GM19023 (cell line): ENCODE measurements around the gene CALY.
"Not testable (repeated sequence)": the region's sequence is repeated elsewhere in the genome, so short reads cannot be mapped to it uniquely, and the experiment has no call there.

ENCODE experiments used
- ATAC-seq: cut with Tn5 transposase; IDR thresholded peaks from one replicate; pipeline ENCODE4 v1.9.1; 2021; ENCODE audit warnings: mild to moderate bottlenecking, moderate library complexity; ENCODE audit not compliant: unreplicated experiment

Gene CALY, protein sequence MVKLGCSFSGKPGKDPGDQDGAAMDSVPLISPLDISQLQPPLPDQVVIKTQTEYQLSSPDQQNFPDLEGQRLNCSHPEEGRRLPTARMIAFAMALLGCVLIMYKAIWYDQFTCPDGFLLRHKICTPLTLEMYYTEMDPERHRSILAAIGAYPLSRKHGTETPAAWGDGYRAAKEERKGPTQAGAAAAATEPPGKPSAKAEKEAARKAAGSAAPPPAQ

DNA sequence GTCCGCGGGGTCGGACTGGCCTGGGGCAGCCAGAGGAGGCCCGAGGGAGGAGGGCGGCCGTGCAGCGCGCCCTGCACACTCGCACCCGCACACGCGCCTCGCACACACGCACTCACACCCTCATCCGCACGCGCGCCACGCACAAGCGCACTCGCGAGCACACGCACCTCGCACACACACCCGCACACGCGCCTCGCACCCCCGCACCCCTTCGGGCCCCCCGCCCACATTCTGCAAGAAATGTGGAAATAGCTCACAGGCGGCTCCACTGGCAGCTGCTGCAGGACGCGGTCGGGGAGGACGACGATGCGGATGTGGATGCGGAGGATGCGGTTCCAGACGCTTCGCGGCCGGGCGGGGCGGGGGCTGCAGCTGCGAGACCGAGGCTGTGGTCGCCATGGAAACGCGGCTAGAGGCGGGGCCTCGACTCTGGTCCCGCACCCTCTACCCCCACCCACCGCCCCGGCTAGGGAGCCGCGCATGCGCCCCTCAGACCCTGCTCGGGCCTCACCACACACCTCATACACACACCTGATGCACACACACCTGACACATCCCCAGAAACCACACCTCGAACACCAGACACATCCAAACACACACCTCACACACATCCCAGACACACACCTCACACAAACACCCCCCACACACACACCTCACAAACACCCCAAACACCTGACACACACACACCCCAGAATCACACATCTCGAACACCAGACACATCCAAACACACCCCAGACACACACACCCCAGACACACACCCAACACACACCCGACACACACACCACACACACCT, at the start of gene CALY:
TSS of gene CALY (minus strand) at position 320 of the 793 bp plus-strand sequence. CDS start 7,907 bp downstream, outside the sequence.
- ATAC-seq, result no peak

DNA sequence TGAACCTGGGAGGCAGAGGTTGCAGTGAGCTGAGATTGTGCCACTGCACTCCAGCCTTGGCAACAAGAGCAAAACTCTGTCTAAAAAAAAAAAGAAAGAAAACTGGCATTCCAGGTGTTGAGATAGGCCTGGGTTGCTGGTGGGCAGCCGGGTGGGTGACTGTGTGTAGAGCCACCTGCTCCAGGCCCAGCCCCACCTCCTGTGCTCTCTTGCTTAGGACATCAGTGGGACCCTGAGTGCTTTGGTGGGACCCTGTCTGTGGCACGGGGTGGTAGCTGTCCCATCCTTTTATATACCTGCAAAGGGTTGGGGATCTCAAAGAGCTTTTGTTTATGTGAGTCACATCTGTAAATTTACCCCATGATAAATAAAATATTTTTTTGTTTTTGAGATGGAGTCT, 48.5 kb upstream of the CALY start:
- no peak for ATAC-seq

DNA sequence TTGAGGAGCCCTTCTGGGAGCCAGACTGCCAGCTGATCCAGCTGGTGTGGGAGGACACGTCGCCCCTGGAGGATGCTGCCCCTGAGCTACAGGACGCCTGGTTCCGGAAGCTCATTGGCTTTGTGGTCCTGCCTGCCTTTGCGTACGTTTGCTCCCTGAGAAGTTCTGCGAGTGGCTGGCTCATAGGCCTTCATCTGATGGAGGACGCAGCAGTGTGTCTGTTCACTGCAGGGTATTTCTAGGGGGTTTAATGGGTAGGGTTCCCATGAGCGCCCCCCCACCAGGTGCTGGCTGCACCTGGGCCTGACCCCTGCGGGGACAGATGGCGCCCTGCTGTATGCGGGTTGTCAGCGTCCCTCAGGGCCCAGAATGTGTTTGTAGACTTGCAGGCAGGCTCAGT, 47.4 kb upstream of the CALY start:
- no peak for ATAC-seq

DNA sequence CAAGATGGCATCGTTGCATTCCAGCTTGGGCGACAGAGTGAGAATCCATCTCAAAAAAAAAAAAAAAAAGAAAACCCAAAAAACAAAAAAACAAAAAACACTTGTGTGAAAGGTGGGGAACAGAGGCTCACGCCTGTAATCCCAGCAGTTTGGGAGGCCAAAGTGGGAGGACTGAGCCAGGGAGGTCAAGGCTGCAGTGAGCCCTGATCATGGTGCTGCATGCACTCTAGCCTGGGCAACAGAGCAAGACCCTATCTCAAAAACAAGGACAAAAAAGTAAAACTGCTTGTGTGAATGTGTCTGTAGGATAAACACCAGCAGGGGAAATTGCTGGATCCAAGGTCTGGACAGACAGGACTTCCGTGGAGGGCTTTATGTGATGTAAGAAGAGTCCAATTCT, 46.9 kb upstream of the CALY start:
- no peak for ATAC-seq

DNA sequence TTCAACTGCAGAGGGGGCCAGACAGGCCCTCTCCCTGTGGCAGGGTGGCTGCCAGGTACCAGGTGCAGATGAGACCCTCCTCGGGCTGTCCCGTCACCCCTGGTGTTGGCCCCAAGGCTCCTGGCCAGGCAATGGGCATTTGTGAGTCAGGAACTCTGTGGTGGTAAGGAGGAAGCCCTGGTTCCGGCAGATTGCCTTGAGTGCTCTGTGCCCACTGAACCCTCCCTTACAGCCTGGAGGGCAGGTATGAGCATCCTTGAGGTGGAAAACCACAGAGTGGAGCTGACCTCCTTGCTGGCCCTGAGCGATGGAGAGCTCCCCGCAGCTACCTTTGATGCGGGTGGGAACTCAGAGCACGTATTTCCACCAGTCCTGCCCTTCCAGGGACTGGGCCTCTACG, 44.3 kb upstream of the CALY start:
- ATAC-seq, result no peak

DNA sequence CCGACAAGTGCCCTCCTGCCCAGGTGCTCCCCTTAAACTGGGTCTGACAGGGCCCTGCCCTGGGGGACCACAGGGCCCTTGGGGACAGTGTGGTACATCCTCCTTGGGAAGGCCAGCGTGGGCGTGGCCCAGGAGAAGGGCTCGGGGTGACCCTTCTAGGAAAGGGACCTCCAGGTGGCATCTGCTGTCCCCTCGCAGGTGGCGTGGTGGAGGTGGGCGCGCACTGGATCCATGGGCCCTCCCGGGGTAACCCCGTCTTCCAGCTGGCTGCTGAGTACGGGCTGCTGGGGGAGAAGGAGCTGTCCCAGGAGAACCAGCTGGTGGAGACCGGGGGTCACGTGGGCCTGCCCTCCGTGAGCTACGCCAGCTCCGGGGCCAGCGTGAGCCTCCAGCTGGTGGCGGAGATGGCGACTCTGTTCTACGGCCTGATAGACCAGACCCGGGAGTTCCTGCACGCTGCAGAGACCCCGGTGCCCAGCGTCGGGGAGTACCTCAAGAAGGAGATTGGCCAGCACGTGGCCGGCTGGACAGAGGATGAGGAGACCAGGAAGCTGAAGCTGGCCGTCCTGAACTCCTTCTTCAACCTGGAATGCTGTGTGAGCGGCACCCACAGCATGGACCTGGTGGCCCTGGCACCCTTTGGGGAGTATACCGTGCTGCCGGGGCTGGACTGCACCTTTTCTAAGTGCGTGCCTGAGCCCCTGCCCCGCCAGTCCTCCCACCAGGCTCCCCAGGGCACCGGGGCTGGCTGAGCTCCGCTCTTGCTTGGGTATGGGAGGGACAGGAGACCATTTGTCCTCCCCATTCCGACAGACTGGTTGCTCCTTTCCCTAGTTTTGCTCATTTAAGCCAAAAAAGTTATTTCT, 43.3 kb upstream of the CALY start:
- no peak for ATAC-seq

DNA sequence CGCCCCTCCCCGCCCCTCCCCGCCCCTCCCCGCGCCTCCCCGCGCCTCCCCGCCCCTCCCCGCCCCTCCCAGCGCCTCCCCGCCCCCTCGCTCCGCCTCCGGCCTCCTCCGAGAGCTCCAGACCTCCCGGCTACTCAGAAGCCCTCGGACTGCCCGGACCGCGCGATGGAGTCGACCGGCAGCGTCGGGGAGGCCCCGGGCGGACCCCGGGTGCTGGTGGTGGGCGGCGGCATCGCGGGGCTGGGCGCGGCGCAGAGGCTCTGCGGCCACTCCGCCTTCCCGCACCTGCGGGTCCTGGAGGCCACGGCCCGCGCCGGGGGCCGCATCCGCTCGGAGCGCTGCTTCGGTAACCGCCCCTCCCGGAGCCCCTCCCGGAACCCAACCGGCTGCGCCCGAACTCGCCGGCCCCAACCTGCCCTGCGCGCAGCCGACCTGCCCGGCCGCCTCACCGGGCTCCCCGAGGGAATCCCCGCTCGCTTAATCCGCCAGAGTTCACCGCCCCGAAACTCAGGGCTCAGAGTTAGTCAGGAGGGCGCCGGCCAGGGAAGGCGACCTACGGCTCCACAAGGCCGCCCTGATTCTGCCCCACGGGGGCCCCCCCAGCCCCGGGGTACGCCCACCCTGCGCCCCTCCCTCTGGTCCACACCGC, 42.6 kb upstream of the CALY start, which contains the start of gene PAOX:
TSS of gene PAOX (plus strand) at position 111 of the 649 bp plus-strand sequence. CDS start at position 166, 55 bp downstream.
- peak; percentile 54 for ATAC-seq

DNA sequence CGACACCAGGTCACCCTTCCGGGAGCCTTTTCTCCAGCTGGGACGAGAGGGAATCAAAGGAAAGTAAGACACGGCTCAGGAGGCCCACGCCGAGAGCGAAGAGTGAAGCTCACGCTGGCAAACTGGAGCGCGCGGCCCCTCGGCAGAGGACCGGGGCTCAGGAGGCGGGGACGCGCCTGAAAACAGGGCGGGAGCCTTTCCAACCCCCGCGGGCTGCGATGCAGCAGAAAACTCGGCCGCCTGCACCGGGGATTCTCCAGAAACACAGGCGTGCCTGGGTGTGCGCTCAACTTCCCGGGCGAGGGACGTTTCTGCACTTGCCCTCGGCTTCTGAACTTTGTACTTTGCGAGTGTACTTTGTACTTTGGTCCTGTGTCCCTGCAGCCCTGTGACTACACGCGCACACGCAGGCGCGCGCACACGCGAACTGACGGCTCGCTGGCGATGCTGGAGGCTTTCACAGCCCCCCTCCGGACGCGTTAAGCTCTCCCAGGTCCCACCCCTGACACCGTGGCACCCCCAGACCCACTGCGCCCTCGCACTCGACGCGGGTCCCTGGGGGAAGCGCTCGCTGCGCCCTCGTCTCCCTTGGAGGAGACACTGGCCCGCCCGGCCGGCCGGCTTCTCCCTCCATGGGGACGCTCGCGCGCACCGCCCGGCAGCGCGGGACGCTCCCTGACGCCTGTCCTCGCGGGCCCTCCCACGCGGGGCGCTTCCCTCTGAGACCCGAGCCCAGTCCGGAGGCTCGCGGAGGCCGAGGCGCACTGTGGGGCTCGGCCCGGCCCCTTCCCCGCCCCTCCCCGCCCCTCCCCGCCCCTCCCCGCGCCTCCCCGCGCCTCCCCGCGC, 41.8 kb upstream of the CALY start:
- ATAC-seq, result peak; percentile 47

DNA sequence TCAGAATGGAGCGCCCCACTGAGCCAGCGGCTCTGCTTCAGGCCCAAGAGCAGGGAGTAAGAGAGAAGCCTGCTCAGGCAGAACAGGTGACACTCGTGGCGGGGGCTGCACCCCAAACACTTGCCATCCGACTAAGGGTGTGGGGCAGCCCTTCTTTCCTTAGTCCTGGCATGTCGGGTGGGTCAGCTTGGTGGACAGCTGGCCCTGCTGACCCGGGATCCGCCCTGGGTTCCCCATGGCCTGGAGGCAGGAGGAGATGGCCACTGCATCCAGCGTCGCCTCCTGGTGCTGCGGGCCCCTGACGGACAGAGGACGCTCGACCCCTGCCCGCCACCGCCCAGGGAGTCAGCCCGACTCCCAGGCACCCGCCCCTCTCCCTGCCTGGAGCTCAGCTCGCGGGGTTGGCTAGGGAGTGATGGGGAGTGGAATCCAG, 41.1 kb upstream of the CALY start:
- no peak for ATAC-seq

DNA sequence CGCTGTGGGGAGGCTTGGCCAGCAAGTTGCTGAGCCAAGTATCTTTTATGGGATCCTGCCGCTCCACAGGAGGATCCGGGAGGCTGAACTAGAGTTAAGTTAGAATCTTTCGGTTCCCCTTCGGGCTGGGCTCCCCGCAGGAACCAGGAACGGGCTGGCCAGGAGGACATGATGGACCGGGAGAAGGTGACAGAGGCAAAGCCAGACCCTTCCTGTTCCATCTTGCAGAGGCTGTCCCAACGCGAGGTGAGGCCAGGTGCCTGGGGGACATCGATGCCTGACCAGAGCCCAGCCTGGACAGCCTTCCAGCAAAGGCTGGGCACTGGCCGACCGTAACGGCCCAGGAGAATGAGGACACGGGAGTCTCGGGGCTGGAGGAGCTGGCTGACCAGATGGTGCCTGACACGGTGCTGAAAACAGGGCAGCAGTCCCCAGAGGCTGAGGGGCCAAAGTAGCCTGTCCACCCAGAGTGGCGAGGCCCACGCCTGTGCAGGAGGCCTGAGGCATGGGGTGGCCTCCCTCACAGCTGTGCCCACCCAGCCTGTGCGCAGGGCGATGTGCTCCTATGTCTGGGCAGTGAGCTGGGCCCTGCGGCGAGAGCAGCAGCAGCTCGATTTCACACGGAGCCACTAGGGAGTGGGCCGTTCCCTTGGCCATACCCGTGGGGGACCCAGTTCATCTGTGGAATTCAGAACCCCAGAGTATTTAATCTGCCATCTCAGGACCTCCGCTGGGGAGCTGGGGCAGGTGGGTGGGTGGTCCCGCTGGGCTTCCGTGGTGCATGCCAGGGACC, 40.5 kb upstream of the CALY start:
- ATAC-seq, result no peak

DNA sequence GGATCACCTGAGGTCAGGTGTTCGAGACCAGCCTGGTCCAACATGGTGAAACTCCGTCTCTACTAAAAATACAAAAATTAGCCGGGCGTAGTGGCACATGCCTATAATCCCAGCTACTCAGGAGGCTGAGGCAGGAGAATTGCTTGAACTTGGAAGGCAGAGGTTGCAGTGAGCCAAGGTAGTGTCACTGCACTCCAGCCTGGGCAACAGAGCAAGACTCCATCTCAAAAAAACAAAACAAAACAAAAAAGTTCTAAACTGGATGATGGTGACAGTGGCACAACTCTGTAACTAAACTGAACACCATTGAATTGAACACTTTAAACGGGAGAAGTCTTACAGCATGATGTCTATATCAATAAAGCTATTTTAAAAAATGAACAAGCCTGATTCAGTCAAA, 39.5 kb upstream of the CALY start:
- not testable (repeated sequence) for ATAC-seq

DNA sequence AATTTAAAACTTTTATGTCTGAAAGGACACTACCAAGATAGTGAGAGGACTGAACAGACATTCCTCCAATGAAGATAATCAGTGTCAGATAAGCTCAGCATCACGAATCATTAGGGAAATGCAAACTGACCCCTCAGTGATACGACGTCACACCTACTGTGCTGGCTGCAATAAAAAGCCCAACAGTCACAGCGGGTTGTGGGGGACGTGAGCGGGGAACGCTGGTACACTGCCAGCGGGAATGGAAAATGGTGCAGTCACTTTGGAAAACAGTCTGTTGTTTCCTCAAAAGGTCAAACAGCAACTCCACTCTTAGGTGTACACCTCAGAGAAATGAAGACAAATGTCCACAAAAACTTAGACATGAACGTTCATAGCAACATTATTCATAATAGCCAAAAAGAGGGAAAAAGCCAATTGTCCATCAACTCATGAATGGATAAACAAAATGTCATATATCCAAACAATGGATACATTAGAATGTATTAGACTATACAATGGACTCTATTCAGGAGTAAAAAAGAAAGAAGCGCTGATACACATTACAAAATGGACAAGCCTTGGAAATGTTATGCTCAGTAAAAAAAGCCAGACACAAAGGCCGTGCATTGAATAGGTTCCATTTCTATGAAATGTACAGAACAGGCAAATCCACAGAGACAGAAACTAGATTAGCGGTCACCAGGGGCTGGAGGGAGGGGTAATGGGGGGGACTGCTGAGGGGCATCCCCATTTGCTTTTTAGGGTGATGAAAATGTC, 38.8 kb upstream of the CALY start:
- ATAC-seq, result no peak

DNA sequence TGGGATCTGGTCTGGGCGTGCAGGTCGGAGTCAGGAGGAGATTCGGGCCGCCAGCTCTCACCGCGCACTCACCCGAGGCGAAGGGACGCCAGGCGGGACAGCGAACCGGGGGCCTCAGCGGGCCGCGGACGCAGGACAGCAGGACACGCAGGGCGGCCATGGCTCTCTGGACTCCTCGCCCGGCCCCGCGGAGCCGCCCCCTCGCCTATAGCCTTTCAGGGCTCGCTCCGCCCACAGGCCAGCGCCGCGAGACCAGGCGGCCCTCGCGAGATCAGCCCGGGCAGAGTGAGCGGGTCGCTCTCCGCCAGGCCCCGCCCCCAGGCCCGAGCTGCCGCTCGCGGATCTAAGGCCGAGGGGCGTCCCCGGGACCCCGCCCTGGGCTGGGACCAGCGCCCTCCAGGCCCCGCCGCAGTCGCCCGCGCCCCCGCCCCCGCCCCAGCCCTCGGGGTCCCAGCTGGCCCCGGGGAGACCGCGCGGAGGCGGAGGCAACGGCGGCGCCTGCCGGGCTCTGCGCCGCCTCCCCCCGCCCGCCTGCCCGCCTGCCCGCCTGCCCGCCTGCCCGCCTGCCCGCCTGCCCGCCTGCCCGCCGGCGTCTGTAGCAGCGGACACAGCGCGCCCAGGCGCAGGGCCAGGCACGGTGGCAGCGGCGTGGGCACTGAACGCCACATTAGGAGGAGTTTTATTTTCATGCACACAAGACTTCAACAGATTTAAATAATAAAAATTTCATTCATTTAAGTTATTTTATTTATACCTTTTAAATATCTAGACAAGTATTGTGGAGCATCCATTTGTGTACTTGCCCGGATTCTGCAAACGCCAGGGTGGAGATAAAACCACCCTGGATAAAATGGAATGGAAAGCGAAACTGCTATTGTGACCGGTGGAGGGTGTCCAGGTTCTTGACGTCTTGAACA, 36.7 kb upstream of the CALY start, which contains the start of gene ECHS1:
TSS of gene ECHS1 (minus strand) at position 181 of the 917 bp plus-strand sequence. CDS start at position 160, 21 bp downstream.
- ATAC-seq, result peak; percentile 96

DNA sequence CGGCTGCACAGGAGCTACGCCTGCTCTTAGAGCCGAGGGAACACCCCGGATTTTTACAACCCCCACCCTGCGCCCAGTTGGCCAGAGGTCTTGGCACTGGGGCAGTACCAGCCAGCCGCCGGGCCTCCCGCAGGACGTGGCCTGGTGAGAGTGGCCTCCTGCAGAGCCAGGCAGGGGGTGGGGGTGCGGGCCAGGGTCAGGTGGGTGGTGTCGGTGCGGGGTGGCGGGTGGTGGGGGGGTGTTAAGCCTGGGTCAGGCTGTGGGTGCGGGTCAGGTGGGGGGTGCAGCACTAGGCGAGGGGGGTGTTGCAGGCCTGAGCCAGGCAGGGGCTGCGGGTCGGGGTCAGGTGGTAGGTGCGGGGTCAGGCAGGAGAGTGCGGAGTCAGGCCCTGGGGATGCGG, 35.8 kb upstream of the CALY start:
- no peak for ATAC-seq

DNA sequence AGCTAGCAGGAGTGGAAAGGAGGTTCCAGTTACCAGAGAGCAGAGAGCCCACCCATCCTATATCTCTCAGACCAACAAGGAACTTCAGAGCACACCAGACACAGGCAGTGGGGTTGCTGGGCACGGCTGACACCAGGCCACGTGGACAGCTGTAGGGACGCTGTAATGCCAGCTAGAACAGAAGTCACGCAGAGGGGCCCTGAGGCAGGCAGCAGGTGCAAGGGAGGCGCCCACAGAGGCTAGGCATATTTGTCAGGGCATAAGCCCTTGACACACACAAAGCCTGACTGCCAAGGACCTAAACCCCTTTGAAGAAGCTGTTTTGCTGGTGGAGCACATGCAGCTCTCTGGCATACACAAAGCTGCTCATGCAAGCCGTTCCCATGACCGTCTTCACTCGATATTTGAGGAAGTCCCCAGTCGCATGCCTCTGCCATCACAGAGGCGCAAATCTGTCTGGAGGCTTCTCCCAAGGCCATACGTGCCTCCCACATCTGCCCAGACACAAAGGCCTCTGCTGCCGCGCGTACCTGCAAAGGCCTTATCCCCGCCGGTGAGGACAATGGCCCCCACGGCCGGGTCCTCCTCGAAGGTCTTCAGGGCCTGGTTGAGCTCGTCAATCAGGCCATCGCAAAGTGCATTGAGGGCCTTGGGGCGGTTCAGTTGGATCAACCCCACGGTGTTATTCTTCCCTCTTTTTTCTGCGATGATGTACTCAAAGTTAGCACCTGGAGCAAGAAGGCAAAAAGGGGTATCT, 33.5 kb upstream of the CALY start:
- no peak for ATAC-seq

DNA sequence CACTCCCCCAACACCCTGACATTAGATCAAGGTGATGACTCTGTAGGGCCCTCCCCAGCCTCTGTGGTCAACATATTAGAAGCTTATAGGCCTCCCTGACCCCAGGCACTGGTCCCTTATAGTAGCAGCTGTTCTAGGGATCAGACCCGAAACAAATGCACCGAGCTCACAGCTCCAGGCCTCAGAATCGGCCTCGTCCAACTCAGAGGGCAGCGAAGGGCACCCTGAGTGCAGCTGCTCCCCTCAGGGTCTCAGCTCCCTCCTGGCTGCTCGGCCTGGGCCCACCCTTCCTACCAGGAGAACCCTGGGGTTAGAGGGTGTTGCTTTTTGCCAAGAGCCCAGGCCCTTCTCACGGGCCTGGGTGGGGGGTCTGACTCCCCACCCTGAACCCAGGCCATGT, 31.5 kb upstream of the CALY start:
- no peak for ATAC-seq

DNA sequence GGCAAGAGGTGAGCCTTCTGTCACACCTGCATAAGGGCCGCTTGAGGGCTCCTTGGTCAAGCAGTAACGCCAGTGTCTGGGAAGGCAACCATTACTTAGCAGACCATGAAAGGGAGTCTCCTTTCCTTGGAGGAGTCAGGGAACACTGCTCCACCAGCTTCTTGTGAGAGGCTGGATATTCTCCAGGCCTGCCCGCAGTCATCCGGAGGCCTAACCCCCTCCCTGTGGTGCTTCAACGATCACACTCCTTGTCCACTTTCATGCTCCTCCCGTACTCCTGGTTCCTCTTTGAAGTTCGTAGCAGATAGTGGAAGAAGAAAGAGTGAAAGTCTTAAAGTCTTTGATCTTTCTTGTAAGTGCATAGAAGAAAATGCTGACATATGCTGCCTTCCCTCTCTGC, 30.8 kb upstream of the CALY start:
- ATAC-seq, result not testable (repeated sequence)
